ENCODE results near the gene DAZ4. TPM values are rescaled to one million over a fixed set of nuclear protein-coding genes. Genes with fewer than 3 reads are reported as not detected.
"Not testable (repeated sequence)": the region's sequence is repeated elsewhere in the genome, so short reads cannot be mapped to it uniquely, and the experiment has no call there.

The DAZ4 gene, protein sequence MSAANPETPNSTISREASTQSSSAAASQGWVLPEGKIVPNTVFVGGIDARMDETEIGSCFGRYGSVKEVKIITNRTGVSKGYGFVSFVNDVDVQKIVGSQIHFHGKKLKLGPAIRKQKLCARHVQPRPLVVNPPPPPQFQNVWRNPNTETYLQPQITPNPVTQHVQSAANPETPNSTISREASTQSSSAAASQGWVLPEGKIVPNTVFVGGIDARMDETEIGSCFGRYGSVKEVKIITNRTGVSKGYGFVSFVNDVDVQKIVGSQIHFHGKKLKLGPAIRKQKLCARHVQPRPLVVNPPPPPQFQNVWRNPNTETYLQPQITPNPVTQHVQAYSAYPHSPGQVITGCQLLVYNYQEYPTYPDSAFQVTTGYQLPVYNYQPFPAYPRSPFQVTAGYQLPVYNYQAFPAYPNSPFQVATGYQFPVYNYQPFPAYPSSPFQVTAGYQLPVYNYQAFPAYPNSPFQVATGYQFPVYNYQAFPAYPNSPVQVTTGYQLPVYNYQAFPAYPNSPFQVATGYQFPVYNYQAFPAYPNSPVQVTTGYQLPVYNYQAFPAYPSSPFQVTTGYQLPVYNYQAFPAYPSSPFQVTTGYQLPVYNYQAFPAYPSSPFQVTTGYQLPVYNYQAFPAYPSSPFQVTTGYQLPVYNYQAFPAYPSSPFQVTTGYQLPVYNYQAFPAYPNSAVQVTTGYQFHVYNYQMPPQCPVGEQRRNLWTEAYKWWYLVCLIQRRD
- total RNA-seq = not detected

DNA sequence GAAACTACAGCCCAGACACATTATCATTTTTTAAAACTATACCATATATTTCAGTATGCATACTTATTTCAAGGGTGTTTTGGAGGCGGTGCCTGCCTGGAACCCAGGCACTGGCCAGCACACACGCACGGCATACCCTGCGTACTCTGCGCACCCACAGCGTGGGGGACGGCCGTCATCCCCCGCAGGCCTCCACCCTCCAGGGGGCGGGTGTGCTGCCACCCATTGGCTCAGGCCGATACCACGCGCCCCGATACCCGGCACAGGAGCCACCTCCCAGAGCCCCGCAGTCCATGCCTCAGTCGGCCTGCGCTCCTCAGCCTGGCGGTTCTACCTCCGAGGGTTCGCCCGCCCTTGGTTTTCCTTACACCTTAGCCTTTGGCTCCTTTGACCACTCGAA, at the start of gene DAZ4:
TSS of gene DAZ4 (plus strand) at position 301 of the 400 bp plus-strand sequence. CDS start 208 bp downstream, outside the sequence.
- intact Hi-C loops (cut with DNase I); H3K4me1 ChIP-seq; H3K4me3 ChIP-seq; H3K36me3 ChIP-seq; H3K9me3 ChIP-seq; DNase-seq (ENCODE audit: extremely low spot score in 2 of 2); H3K27me3 ChIP-seq; H3K27ac ChIP-seq: not testable (repeated sequence)

DNA sequence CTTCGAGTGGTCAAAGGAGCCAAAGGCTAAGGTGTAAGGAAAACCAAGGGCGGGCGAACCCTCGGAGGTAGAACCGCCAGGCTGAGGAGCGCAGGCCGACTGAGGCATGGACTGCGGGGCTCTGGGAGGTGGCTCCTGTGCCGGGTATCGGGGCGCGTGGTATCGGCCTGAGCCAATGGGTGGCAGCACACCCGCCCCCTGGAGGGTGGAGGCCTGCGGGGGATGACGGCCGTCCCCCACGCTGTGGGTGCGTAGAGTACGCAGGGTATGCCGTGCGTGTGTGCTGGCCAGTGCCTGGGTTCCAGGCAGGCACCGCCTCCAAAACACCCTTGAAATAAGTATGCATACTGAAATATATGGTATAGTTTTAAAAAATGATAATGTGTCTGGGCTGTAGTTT, 20.4 kb upstream of the DAZ4 start, which contains the start of gene DAZ3:
TSS of gene DAZ3 (minus strand) at position 101 of the 400 bp plus-strand sequence. CDS start 208 bp downstream, outside the sequence.
- H3K36me3 ChIP-seq; DNase-seq (ENCODE audit: extremely low spot score in 2 of 2); H3K27me3 ChIP-seq; H3K27ac ChIP-seq; H3K4me1 ChIP-seq; intact Hi-C loops (cut with DNase I); H3K4me3 ChIP-seq; H3K9me3 ChIP-seq: not testable (repeated sequence)

DNA sequence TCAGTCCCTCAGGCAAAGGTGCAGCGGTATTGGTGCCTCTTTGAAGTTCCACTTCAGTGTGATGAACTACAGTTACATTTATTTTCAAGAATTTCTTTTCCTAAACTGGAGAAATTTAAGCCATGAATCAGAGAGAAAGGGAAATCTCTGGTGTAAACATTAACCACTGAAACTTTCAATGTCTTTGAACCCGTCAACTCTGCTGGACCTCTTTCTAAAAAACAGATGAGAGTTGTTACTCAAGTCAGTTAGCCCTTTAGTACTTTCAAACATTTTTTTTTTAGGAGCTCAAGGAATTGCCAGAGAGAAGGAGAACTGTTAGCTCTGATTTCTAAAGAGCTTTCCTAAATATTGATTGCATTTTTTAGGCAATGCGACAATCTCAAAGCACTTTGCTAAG, 11.9 kb upstream of the DAZ4 start:
- H3K27ac ChIP-seq; intact Hi-C loops (cut with DNase I); H3K36me3 ChIP-seq; H3K9me3 ChIP-seq; H3K27me3 ChIP-seq; H3K4me1 ChIP-seq; H3K4me3 ChIP-seq; DNase-seq (ENCODE audit: extremely low spot score in 2 of 2): not testable (repeated sequence)

DNA sequence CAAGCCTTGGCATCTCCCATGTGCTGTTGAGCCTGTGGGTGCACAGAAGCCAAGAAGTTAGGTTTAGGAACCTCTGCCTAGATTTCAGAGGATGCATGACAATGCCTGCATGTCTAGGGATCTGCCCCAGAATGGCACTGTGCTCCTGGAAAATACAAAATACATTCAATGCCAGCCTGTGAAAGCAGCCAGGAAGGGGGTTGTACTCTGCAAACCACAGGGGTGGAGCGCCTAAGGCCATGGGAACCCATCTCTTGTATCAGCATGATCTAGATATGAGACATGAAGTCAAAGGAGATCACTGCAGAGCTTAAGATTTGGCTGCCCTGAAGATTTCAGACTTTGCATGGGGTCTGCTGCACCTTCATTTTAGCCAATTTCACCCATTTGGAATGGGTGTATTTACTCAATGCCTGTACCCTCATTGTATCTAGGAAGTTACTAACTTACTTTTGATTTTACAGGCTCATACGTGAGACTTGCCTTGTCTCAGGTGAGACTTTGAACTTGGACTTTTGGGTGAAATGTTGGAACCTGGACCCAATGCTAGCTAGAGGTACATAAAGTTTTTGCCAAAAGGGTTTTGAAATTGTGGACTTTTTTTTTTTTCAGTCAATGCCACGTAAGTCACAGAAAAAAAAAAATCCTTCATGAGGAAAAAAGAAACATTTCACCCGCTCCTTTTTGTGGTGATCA, 9.4 kb upstream of the DAZ4 start:
- intact Hi-C loops (cut with DNase I); H3K9me3 ChIP-seq; H3K27ac ChIP-seq; H3K36me3 ChIP-seq; H3K4me3 ChIP-seq; H3K4me1 ChIP-seq; DNase-seq (ENCODE audit: extremely low spot score in 2 of 2); H3K27me3 ChIP-seq: not testable (repeated sequence)

DNA sequence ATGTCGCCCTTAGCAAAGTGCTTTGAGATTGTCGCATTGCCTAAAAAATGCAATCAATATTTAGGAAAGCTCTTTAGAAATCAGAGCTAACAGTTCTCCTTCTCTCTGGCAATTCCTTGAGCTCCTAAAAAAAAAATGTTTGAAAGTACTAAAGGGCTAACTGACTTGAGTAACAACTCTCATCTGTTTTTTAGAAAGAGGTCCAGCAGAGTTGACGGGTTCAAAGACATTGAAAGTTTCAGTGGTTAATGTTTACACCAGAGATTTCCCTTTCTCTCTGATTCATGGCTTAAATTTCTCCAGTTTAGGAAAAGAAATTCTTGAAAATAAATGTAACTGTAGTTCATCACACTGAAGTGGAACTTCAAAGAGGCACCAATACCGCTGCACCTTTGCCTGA, 8.7 kb upstream of the DAZ4 start:
- DNase-seq (ENCODE audit: extremely low spot score in 2 of 2); H3K36me3 ChIP-seq; H3K4me3 ChIP-seq; H3K27ac ChIP-seq; intact Hi-C loops (cut with DNase I); H3K9me3 ChIP-seq; H3K27me3 ChIP-seq; H3K4me1 ChIP-seq: not testable (repeated sequence)

Other genes with a start within 250 kb of the DAZ4 start
- not detected for gene BPY2B, start 215.9 kb upstream of the DAZ4 start, total RNA-seq
- not detected for gene DAZ3, start 20.5 kb upstream of the DAZ4 start, total RNA-seq
- not detected for gene BPY2C, start 218.2 kb downstream of the DAZ4 start, total RNA-seq